ENCODE data around the gene EZH2. TPM values are rescaled to one million over a fixed set of nuclear protein-coding genes. Genes with fewer than 3 reads are reported as not detected.

The EZH2 gene
- total and polyA plus RNA-seq, 2 donors (not counting 3 experiments of a cell fraction or from before 2014, with no cell fraction given): 16.9 to 33.4 TPM

- no TSS peak for BruUV-seq (replicated peaks)
- dilution Hi-C loops (cut with MboI; ENCODE audit: extremely low pct_ligation_motif_present, low sequenced_read_pairs): no loop called here
- FAIRE-seq: no peak
Observed at GRCh38 chr7:148927123-148928045, 43.3 kb upstream of the EZH2 start.

More at GRCh38 chr7:148927123-148928045, 43.3 kb upstream of the EZH2 start:
- Histone ChIP-seq H3K9me1 (replicated peaks; ENCODE audit: control insufficient read depth, extremely low read depth, insufficient read depth, low read length) (no peaks in the 10 kb centered on the region), H3K9me3 (replicated peaks; ENCODE audit: control insufficient read depth, insufficient read depth, low read length) (no peaks in the 10 kb centered on the region), H3K36me3 (ENCODE audit: control insufficient read depth in 2 of 2, extremely low read depth in 1 of 2, insufficient read depth in 2 of 2, low read length in 2 of 2) (no peaks in the 10 kb centered on the region), H2AFZ (ENCODE audit: low read depth, low read length) (no peak overlapping the region), H3K27ac (ENCODE audit: insufficient read depth, low read depth, low read length) (no peak overlapping the region), H3K4me1 (ENCODE audit: control insufficient read depth, extremely low read depth, insufficient read depth, low read length) (no peaks in the 10 kb centered on the region), H3K4me2 (ENCODE audit: insufficient read depth, low read length) (no peak overlapping the region), H3K27me3 (ENCODE audit: control insufficient read depth in 2 of 2, insufficient read depth in 2 of 2, low read length in 2 of 2) (no peaks in the 10 kb centered on the region), H3K4me3 (replicated peaks in 1 of 3; ENCODE audit: insufficient read depth in 1 of 3, low read depth in 1 of 3, low read length in 3 of 3) (no peak overlapping the region), H3K9ac (replicated peaks; ENCODE audit: extremely low read depth, insufficient read depth, low read length) (no peak overlapping the region), H3K79me2 (ENCODE audit: control insufficient read depth, insufficient read depth, low read length) (no peaks in the 10 kb centered on the region), H4K20me1 (replicated peaks; ENCODE audit: control insufficient read depth, extremely low read depth, insufficient read depth, low read length) (no peaks in the 10 kb centered on the region)
- intact Hi-C loops (cut with micrococcal nuclease): no loop called here
- POLR2A ChIA-PET: no interaction called here
- CTCF ChIA-PET: no interaction called here
- no peak for DNase-seq (ENCODE audit: low read depth, low spot score)
- TF ChIP-seq EZH2 (IDR thresholded peaks at IDR 0.05; ENCODE audit: borderline replicate concordance, low read depth, low read length, severe bottlenecking) (no peak), GATA2 (IDR thresholded peaks at IDR 0.05; ENCODE audit: insufficient read depth, insufficient read length, low read depth, low read length) (no peak), MYC (IDR thresholded peaks at IDR 0.05; ENCODE audit: low read depth, low read length) (no peak), POLR2AphosphoS5 (IDR thresholded peaks at IDR 0.05; ENCODE audit: insufficient read depth, low read depth, low read length) (no peak), MAX (IDR thresholded peaks at IDR 0.05; ENCODE audit: insufficient read depth, insufficient read length) (no peak), FOS (IDR thresholded peaks at IDR 0.05; ENCODE audit: borderline replicate concordance, insufficient read depth, low read length) (no peak), POLR2A (IDR thresholded peaks at IDR 0.05; ENCODE audit: low read depth, low read length) (no peak), JUN (IDR thresholded peaks at IDR 0.05; ENCODE audit: borderline replicate concordance, insufficient read depth, insufficient read length, low read depth) (no peak), CTCF (IDR thresholded peaks at IDR 0.05; ENCODE audit: extremely low read depth in 1 of 2, insufficient read depth in 1 of 2, low read depth in 1 of 2, low read length in 2 of 2) (no peak)
